Endothelial cell (in vitro differentiated cells): ENCODE data around the gene CLEC12A. TPM values are rescaled to one million over a fixed set of nuclear protein-coding genes. Genes with fewer than 3 reads are reported as not detected.

Source experiments
- DNase-seq: peaks from one replicate; pipeline ENCODE4 v3.0.0; 2021; ENCODE audit warnings: low spot score
- H3K27ac Mint-ChIP-seq: one replicate; pipeline ENCODE4 v1.8.0; 2021; ENCODE audit warnings: mixed read lengths, inconsistent platforms; ENCODE audit not compliant: unreplicated experiment
- H3K27me3 Mint-ChIP-seq: one replicate; pipeline ENCODE4 v1.8.0; 2021; ENCODE audit warnings: mild to moderate bottlenecking, moderate library complexity, mixed read lengths, inconsistent platforms; ENCODE audit not compliant: unreplicated experiment
- H3K36me3 Mint-ChIP-seq: one replicate; pipeline ENCODE4 v1.8.0; 2021; ENCODE audit warnings: mild to moderate bottlenecking, low read depth, mixed read lengths, inconsistent platforms; ENCODE audit not compliant: unreplicated experiment
- H3K4me1 Mint-ChIP-seq: one replicate; pipeline ENCODE4 v1.8.0; 2021; ENCODE audit warnings: mild to moderate bottlenecking, mixed read lengths, inconsistent platforms; ENCODE audit not compliant: unreplicated experiment
- H3K4me3 Mint-ChIP-seq: one replicate; pipeline ENCODE4 v1.8.0; 2021; ENCODE audit warnings: mild to moderate bottlenecking, mixed read lengths, inconsistent platforms; ENCODE audit not compliant: unreplicated experiment
- H3K9me3 Mint-ChIP-seq: one replicate; pipeline ENCODE4 v1.8.0; 2021; ENCODE audit warnings: mixed read lengths, inconsistent platforms; ENCODE audit not compliant: unreplicated experiment
- total RNA-seq: library from RNA; stranded (reverse); fragmentation: NEBNext Ultra II Directional; extraction: Animal tissue kit (Norgen Biotek cat#: 25700); gene quantifications from one replicate; pipeline ENCODE4 v1.2.1, GENCODE V29; 2021; ENCODE audit not compliant: unreplicated experiment
- TF ChIP-seq, protein P1 (sequence below): fragments of 200-600 bp; sonication (generic); IDR thresholded peaks from one replicate; pipeline ENCODE4 v1.5.0; 2021; ENCODE audit warnings: antibody characterized with exemption; ENCODE audit not compliant: unreplicated experiment

CLEC12A gene
- total RNA-seq, 1 donor from 2014 or later = not detected

DNA sequence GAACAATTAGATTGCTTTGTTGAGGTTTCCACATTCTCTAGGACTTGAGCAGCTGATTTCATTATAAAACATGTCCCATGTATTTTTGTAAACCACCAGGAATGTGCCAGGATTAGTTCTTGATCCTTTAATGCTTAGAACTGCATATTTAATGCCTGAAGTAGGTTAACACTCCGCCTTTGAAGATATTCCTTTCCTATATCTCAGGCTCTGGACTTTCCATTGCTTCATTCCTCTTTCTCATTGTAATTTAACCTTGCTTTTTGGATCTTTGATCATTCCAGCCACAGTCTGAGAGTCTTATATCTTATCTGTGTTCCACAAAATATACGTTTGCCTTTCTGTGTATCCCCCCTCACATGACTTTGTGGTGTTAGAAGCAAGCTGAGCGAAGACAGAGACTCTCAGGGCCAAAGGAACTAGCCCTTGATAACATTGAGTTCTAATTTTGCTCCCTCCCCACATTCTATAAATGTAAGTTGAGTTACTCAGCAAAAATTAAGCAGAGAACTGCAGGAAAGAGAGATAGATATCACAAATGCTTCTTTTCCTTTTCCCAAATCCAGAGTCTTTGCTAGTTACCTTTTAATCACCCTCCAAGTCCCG lies 30.1 kb downstream of the CLEC12A start:
- no peak for DNase-seq
- H3K27me3 Mint-ChIP-seq = peaks cover 2% of the 10 kb centered on the region
- no peak overlapping the region for H3K4me3 Mint-ChIP-seq
- peaks cover 2% of the 10 kb centered on the region for H3K4me1 Mint-ChIP-seq
- H3K9me3 Mint-ChIP-seq = no peaks in the 10 kb centered on the region
- no peaks in the 10 kb centered on the region for H3K36me3 Mint-ChIP-seq
- TF ChIP-seq, protein P1, sequence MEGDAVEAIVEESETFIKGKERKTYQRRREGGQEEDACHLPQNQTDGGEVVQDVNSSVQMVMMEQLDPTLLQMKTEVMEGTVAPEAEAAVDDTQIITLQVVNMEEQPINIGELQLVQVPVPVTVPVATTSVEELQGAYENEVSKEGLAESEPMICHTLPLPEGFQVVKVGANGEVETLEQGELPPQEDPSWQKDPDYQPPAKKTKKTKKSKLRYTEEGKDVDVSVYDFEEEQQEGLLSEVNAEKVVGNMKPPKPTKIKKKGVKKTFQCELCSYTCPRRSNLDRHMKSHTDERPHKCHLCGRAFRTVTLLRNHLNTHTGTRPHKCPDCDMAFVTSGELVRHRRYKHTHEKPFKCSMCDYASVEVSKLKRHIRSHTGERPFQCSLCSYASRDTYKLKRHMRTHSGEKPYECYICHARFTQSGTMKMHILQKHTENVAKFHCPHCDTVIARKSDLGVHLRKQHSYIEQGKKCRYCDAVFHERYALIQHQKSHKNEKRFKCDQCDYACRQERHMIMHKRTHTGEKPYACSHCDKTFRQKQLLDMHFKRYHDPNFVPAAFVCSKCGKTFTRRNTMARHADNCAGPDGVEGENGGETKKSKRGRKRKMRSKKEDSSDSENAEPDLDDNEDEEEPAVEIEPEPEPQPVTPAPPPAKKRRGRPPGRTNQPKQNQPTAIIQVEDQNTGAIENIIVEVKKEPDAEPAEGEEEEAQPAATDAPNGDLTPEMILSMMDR = no peak
- no peak overlapping the region for H3K27ac Mint-ChIP-seq

GRCh38 chr12:10012630-10013330 lies 41.6 kb downstream of the CLEC12A start:
- no peaks in the 10 kb centered on the region for H3K36me3 Mint-ChIP-seq
- H3K27me3 Mint-ChIP-seq = peaks cover 3% of the 10 kb centered on the region
- DNase-seq = no peak
- TF ChIP-seq, protein P1 = no peak
- no peak overlapping the region for H3K27ac Mint-ChIP-seq
- H3K4me1 Mint-ChIP-seq = peaks cover 5% of the 10 kb centered on the region
- H3K4me3 Mint-ChIP-seq = no peak overlapping the region
- H3K9me3 Mint-ChIP-seq = no peaks in the 10 kb centered on the region

DNA sequence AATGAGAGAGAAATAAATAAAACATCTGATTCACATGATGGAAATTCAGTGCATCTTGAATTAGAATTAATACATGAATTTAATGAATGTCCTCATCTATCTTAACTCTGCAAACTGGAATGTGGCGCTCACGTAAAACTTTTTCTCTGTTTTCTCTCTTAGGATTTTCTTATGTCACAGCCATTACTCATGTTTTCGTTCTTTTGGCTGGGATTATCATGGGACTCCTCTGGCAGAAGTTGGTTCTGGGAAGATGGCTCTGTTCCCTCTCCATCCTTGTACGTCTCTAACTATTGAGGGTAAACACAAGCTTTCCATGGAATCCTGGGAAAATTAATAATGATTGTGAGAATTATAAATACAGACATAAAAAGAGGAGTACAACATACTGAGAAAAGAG lies 44.2 kb downstream of the CLEC12A start:
- H3K9me3 Mint-ChIP-seq = no peaks in the 10 kb centered on the region
- H3K36me3 Mint-ChIP-seq = no peaks in the 10 kb centered on the region
- no peak for DNase-seq
- no peaks in the 10 kb centered on the region for H3K27me3 Mint-ChIP-seq
- H3K4me1 Mint-ChIP-seq = peaks cover 5% of the 10 kb centered on the region
- TF ChIP-seq, protein P1 = no peak
- H3K4me3 Mint-ChIP-seq = no peak overlapping the region
- no peak overlapping the region for H3K27ac Mint-ChIP-seq

DNA sequence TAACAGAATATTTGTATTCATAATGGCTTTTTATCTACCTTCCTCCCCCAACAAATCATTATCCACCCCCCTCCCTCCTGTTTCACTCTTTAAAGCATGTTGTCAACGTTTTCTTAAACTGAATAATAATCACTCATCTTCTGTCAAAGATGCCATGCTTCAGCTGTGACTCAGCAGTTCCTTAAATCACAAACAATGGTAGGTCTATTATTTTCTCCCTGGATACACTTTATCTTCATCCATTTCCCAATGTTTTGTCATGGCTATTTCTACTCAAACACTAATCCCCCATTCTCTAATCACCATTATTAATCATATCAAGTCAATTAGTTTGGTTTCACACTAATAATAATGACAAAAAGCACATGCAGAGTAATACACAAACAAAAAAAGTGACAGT lies 45.7 kb downstream of the CLEC12A start:
- Mint-ChIP-seq H3K4me1 (peaks cover 5% of the 10 kb centered on the region), H3K27ac (no peak overlapping the region), H3K27me3 (no peaks in the 10 kb centered on the region), H3K36me3 (no peaks in the 10 kb centered on the region), H3K9me3 (no peaks in the 10 kb centered on the region), H3K4me3 (no peak overlapping the region)
- DNase-seq = no peak
- TF ChIP-seq, protein P1 = no peak

DNA sequence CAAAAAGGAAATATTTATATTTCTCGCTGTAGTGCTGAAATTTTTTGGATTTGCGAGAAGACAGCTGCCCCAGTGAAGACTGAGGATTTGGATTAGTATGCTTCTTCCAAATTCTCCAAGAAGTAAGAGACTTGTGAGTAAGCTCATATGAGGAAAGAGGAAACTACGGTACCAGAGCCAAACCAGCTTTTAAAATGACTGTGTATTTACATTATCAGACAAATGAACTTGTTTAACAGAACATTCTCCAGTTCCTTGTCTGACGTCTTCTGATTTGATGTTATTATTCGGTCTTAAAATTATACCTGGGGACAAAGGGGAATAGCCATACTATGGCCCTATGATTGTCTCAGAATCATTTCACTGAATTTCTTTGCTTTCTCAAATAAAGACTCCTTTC lies 47.2 kb downstream of the CLEC12A start:
- DNase-seq = no peak
- TF ChIP-seq, protein P1 = no peak
- Mint-ChIP-seq H3K36me3 (no peaks in the 10 kb centered on the region), H3K9me3 (no peaks in the 10 kb centered on the region), H3K27ac (no peak overlapping the region), H3K4me1 (peaks cover 5% of the 10 kb centered on the region), H3K27me3 (no peaks in the 10 kb centered on the region), H3K4me3 (no peak overlapping the region)
